Progenitor cell of endocrine pancreas (in vitro differentiated cells): ENCODE measurements around the gene KNDC1. TPM values are rescaled to one million over a fixed set of nuclear protein-coding genes. Genes with fewer than 3 reads are reported as not detected.

Experiments used
- DNase-seq: peaks from one replicate; pipeline ENCODE4 v3.0.0; 2021; ENCODE audit warnings: low spot score; ENCODE audit not compliant: unreplicated experiment
- H3K27ac Mint-ChIP-seq: 2 replicates; pipeline ENCODE4 v1.8.0; 2021; ENCODE audit warnings: mild to moderate bottlenecking, moderate library complexity, mixed read lengths
- H3K27me3 Mint-ChIP-seq: 2 replicates; pipeline ENCODE4 v1.8.0; 2021; ENCODE audit warnings: mixed read lengths
- H3K36me3 Mint-ChIP-seq: 2 replicates; pipeline ENCODE4 v1.8.0; 2022; ENCODE audit warnings: mixed read lengths; ENCODE audit not compliant: insufficient read depth
- H3K4me1 Mint-ChIP-seq: 2 replicates; pipeline ENCODE4 v1.8.0; 2021; ENCODE audit warnings: low read depth, mixed read lengths
- H3K4me3 Mint-ChIP-seq: 2 replicates; pipeline ENCODE4 v1.8.0; 2021; ENCODE audit warnings: low read depth, mild to moderate bottlenecking, moderate library complexity, mixed read lengths
- H3K9me3 Mint-ChIP-seq: 2 replicates; pipeline ENCODE4 v1.8.0; 2021; ENCODE audit warnings: low read depth, mixed read lengths
- CTCF ChIP-seq: fragments of 200-600 bp; sonication (generic); IDR thresholded peaks from one replicate; pipeline ENCODE4 v1.5.0; 2021; ENCODE audit warnings: antibody characterized with exemption, mild to moderate bottlenecking; ENCODE audit not compliant: unreplicated experiment
- total RNA-seq: library from RNA; stranded (reverse); gene quantifications from 2 replicates; pipeline ENCODE4 v1.2.1, GENCODE V29; 2021

Gene KNDC1
- total RNA-seq, 1 donor from 2014 or later, result 14.2 TPM

- Mint-ChIP-seq H3K27me3 (peaks cover 16% of the 10 kb centered on the region), H3K9me3 (peaks cover 9% of the 10 kb centered on the region), H3K27ac (no peak overlapping the region), H3K4me3 (no peak overlapping the region), H3K36me3 (no peaks in the 10 kb centered on the region), H3K4me1 (no peaks in the 10 kb centered on the region)
- DNase-seq, result no peak
- no peak for TF ChIP-seq CTCF
Observed at GRCh38 chr10:133198206-133198605, 38.2 kb downstream of the KNDC1 start.

DNA sequence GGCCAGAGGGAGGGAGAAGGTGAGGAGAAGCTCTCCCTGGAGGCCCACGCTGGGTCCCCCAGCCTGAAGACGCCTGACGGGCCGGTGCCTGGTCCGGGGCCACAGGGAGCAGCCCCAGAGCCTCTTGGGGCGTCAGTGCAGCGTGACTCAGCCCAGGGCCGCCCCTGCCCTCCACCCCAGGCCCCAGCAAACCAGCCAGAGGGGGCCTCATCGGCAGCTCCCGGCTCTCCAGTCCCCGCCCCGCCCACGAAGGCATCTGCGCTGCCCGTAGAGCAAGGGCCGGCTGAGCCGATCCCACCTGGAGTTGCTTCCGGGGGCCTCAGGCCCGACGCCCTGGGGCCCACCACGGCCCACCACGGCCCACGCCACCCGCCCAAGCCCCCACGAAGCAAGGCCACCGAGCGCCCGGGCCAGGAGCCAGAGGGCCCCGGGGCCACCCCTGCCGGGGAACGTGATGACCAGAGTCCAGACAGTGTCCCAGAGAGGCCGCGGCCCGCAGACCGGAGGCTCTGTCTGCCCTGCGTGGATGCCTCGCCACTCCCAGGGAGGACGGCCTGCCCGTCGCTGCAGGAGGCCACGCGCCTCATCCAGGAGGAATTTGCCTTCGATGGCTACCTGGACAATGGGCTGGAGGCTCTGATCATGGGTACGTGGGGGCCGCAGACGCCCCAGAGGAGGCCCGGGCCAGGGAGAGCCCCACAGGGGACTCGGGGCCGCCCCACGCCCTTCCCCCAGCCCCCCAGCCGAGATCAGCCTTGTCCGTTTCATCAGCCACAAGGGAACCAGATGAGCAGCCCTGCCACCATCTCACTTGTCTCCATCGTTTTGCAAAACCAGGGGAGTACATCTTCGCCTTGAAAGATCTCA, 38.8 kb downstream of the KNDC1 start:
- Mint-ChIP-seq H3K9me3 (peaks cover 3% of the 10 kb centered on the region), H3K27ac (no peak overlapping the region)
- DNase-seq, result no peak

GRCh38 chr10:133199488-133199885, 39.5 kb downstream of the KNDC1 start:
- peaks cover 6% of the 10 kb centered on the region for H3K27me3 Mint-ChIP-seq
- DNase-seq, result no peak
- TF ChIP-seq CTCF, result no peak
- H3K9me3 Mint-ChIP-seq, result no peaks in the 10 kb centered on the region
- no peaks in the 10 kb centered on the region for H3K4me1 Mint-ChIP-seq
- H3K27ac Mint-ChIP-seq, result no peak overlapping the region
- no peaks in the 10 kb centered on the region for H3K36me3 Mint-ChIP-seq
- no peak overlapping the region for H3K4me3 Mint-ChIP-seq

More for the DNA sequence above, 38.8 kb downstream of the KNDC1 start:
- Mint-ChIP-seq H3K4me1 (no peaks in the 10 kb centered on the region), H3K36me3 (no peaks in the 10 kb centered on the region), H3K27me3 (peaks cover 9% of the 10 kb centered on the region), H3K4me3 (no peak overlapping the region)
- TF ChIP-seq CTCF, result no peak

DNA sequence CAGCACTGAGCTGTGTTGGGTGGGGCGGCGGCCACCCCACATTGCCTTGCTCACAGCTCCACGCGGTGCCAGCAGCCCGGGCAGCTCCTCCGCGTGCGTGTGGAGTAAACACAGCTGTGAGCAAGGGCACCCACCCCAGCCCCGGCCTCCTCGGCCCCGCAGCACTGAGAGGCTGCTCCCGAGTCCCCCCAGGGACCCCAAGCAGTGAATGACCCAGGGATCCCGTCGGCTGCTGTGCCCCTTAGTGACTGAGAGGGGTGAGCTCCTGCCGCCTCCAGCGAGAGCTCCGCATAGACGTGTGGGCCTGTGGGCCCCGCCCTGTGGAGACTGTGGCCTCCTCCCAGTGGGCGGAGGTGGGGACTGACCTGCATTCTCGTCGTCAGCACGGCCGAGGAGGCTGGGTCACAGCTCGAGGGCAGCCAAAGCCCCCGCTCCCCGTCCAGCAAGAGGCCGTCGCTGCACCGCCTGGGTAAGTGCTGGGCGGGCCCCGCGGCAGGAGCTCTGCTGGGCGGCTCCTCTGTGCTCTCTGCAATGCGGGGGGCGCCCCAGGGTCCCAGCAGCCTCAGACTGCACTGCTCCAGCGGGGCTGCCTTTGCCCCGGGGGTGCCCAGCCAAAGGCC, 40.1 kb downstream of the KNDC1 start:
- no peak for TF ChIP-seq CTCF
- Mint-ChIP-seq H3K4me1 (no peaks in the 10 kb centered on the region), H3K27me3 (no peaks in the 10 kb centered on the region), H3K9me3 (no peaks in the 10 kb centered on the region), H3K27ac (no peak overlapping the region), H3K4me3 (no peak overlapping the region), H3K36me3 (no peaks in the 10 kb centered on the region)
- DNase-seq, result no peak

DNA sequence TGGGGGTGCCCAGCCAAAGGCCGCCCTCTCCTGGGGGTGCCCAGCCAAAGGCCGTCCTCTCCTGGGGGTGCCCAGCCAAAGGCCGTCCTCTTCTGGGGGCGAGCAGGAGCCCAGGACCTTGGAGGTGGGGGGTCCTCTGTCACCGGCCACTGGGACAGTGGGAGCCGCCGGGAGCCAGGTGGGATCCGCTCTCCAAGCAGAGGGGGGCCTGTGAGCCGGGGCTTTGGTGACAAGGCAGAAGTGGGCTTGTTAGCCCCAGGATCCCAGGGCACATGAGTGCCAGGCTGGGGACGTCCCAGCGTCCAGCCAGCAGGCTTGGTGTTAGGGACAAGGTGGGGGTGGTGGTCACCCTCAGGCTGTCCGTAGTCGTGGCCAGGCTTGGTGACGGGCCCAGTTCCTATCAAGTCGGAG, 40.6 kb downstream of the KNDC1 start:
- Mint-ChIP-seq H3K36me3 (no peaks in the 10 kb centered on the region), H3K4me1 (no peaks in the 10 kb centered on the region), H3K9me3 (no peaks in the 10 kb centered on the region), H3K4me3 (no peak overlapping the region), H3K27me3 (no peaks in the 10 kb centered on the region), H3K27ac (no peak overlapping the region)
- no peak for DNase-seq
- TF ChIP-seq CTCF, result no peak
